Ishikawa (cell line): Measurements from ENCODE around the gene PARP8.

ENCODE experiments used
- CREB1 ChIP-seq: IDR thresholded peaks from 2 replicates; pipeline ENCODE4 v1.6.1; 2012; ENCODE audit warnings: low read depth
- EGR1 ChIP-seq: IDR thresholded peaks from 2 replicates; pipeline ENCODE4 v1.6.1; 2012
- EP300 ChIP-seq: IDR thresholded peaks from 2 replicates; pipeline ENCODE4 v1.6.1; 2012; ENCODE audit warnings: borderline replicate concordance
- RAD21 ChIP-seq: IDR thresholded peaks from 2 replicates; pipeline ENCODE4 v1.6.1; 2012; ENCODE audit warnings: low read depth
- TAF1 ChIP-seq: IDR thresholded peaks from 2 replicates; pipeline ENCODE4 v1.6.1; 2012; ENCODE audit warnings: low read depth, mild to moderate bottlenecking
- YY1 ChIP-seq: IDR thresholded peaks from 2 replicates; pipeline ENCODE4 v1.6.1; 2012; ENCODE audit warnings: low read depth
- TF ChIP-seq, protein P1 (sequence below): IDR thresholded peaks from 2 replicates; pipeline ENCODE4 v1.6.1; 2012; ENCODE audit warnings: low read depth, mild to moderate bottlenecking

DNA sequence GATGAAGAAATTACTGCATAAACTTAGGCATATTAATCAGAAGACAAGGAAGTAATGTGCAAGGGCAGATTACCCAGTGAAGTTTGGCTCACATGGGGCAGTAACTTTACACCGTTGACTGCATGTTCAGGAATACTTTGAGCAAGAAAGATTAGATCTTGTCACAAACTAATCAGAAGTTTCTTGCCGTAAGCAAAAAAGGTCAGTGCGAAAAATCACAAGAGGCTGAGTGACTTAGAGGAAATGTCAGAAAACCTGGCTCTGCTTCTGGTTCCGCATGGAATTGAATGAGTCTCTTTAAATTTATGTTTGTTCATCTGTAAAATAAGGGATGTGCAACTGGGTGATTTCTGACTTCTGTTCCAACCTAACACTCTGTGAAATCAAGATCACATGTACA, 64.4 kb downstream of the PARP8 start:
- TF ChIP-seq, protein P1, sequence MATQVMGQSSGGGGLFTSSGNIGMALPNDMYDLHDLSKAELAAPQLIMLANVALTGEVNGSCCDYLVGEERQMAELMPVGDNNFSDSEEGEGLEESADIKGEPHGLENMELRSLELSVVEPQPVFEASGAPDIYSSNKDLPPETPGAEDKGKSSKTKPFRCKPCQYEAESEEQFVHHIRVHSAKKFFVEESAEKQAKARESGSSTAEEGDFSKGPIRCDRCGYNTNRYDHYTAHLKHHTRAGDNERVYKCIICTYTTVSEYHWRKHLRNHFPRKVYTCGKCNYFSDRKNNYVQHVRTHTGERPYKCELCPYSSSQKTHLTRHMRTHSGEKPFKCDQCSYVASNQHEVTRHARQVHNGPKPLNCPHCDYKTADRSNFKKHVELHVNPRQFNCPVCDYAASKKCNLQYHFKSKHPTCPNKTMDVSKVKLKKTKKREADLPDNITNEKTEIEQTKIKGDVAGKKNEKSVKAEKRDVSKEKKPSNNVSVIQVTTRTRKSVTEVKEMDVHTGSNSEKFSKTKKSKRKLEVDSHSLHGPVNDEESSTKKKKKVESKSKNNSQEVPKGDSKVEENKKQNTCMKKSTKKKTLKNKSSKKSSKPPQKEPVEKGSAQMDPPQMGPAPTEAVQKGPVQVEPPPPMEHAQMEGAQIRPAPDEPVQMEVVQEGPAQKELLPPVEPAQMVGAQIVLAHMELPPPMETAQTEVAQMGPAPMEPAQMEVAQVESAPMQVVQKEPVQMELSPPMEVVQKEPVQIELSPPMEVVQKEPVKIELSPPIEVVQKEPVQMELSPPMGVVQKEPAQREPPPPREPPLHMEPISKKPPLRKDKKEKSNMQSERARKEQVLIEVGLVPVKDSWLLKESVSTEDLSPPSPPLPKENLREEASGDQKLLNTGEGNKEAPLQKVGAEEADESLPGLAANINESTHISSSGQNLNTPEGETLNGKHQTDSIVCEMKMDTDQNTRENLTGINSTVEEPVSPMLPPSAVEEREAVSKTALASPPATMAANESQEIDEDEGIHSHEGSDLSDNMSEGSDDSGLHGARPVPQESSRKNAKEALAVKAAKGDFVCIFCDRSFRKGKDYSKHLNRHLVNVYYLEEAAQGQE = no peak
- no peak for TF ChIP-seq EGR1
- no peak for TF ChIP-seq EP300
- no peak for TF ChIP-seq TAF1
- no peak for TF ChIP-seq RAD21
- no peak for TF ChIP-seq CREB1
- TF ChIP-seq YY1 = no peak
